NCI-H1048 (cell line): ENCODE measurements around the gene TRIM66.

Experiments used
- DNase-seq: peaks from one replicate; lab custom pipeline; 2025; lab: John Stamatoyannopoulos, UW

TRIM66 gene

DNA sequence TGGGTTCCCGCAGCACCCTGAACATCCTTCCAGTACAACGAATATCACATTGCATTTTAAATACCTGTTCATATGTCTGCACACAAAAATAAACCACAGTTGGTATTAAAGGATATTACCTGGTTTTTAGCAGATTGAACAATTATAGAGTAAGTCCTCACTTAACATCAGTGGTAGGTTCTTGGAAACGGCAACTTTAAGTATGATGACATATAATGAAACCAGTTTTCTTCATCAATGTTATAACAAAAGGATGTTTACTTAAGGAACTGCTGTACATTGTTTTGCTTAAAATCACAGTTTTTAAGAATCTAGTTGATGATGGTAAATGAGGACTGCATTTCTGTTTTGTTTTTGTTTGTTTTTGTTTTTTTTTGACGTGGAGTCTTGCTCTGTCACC, 28.0 kb downstream of the TRIM66 start:
- DNase-seq: no peak

DNA sequence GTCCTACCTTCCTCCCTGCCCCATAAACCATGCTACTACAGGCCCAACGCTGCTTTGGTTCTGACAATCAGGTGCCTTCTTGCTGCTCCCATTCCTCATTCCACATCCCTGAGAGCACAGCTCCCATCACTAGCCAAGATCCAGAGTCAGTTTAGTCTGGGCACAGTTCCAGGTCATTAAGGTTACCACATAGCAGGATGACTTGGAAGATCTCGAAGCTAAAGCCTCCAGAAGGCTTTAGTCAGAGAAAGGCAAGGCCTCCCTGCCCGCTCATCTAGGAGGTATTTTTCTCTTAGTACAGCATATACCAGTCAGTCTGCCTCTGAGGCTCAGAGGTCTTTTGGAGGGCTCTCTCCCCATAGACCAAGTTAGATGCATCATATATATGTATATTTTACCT, 30.3 kb downstream of the TRIM66 start:
- DNase-seq: no peak

GRCh38 chr11:8650401-8650990, 32.0 kb downstream of the TRIM66 start:
- no peak for DNase-seq

GRCh38 chr11:8649361-8649760, 33.1 kb downstream of the TRIM66 start:
- DNase-seq: no peak

DNA sequence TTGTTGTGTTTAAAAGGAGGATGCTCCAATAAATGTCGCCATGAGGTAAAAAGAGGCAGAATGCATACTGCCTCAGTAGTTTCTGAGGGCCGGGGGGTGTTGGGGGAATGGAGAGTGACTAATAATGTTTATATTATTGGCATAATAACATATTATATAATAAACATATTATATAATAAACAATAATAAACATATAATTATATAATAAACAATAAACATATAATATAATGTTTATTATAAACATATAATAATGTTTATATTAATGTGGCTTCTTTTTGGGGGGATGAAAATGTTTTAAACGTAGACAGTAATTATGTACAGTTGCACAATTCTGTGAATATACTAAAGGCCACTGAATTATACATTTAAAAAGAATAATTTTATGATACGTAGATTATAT, 35.6 kb downstream of the TRIM66 start:
- DNase-seq: no peak

DNA sequence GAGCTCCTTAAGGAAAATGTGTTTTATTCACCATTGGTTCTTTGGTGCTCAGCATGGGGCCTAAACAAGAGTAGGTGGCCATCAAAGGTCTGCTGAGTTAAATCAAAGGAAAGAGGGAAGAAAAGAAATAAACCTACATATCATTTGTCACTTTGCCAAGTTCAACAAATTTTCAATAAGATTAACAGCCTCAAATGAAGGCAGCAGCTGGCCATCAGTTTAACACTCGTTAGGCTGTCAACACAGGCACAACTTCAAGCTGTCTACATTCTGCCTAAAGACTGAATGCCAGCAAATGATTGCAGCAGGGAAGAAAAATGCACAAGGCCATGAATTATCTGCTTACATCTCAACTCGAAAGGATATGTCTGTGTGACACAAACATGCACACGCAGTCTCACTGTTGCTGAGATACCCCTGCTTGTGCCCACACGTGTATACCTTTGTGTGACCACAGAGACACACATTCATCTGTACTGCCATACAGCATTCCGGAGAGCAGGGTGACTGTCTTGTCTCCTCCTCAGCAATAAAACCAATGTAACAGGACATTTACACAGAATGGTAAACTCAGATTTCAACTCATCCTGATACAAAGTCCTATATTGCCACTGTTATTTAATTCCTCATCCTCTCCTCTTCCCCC, 40.1 kb downstream of the TRIM66 start:
- DNase-seq: no peak

GRCh38 chr11:8641332-8641731, 41.1 kb downstream of the TRIM66 start:
- no peak for DNase-seq

- no peak for DNase-seq
These were observed 42.1 kb downstream of the TRIM66 start for GRCh38 chr11:8640267-8640906.

DNA sequence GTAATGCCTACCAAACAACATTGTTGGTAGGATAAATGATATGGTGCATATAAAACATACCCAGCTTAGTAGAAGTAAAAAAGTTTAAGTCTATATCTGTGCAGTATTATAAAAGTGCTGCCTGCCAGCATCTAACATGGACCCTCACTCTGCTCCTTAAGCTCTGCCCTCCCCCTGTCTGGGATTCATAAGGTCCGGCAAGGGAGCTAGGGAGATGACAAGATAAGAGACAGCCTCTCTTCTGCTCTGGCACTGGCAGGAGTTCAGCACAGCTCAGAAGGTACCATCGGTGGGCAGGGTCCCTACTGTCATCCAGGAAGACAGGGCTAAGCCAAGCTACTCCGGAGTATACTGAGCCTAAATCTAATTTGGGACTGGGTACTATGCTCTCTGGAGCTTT, 42.8 kb downstream of the TRIM66 start:
- no peak for DNase-seq

DNA sequence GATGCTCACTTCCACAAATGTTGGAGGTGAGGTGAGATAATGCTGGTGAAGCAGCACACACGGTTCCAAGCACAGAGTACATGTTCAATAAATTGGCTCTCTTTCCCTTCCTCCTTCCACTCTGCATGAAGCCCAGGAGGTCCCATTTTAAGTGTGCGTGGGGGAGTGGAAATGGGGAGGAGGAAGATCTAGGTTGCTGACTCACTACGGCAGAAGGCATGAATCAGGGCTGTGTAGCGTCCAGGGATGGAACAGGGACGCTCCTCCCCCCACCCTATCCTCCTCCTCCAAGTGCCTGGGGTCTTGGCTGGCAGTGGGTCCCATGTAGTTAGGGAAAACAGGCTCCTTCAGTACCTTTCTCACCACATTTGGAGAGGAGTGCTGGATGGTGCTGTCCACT, 44.2 kb downstream of the TRIM66 start:
- no peak for DNase-seq

GRCh38 chr11:8636127-8636526, 46.3 kb downstream of the TRIM66 start:
- no peak for DNase-seq

DNA sequence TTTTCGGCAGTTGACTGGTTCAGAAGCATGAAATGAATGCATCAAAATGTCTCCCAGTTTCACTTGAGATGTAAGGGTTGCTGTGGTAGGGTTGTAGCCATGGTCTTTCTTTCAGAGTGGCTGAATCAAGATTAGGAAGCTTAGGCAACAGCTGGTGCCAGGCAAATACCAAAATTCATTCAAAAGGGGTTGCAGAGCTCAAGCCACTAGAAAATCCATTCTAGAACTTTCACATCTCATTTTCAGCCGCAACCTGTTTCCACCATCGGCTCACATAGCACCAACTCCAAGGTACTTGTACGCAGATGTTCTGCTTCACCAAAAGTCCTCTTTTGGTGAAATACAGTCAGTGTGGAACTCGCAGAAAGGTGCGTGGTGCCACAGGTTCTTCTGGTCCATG, 48.0 kb downstream of the TRIM66 start:
- no peak for DNase-seq

- DNase-seq: no peak
These were observed 50.9 kb downstream of the TRIM66 start for GRCh38 chr11:8631395-8632118.

GRCh38 chr11:8624698-8625097, 57.8 kb downstream of the TRIM66 start:
- DNase-seq: no peak

DNA sequence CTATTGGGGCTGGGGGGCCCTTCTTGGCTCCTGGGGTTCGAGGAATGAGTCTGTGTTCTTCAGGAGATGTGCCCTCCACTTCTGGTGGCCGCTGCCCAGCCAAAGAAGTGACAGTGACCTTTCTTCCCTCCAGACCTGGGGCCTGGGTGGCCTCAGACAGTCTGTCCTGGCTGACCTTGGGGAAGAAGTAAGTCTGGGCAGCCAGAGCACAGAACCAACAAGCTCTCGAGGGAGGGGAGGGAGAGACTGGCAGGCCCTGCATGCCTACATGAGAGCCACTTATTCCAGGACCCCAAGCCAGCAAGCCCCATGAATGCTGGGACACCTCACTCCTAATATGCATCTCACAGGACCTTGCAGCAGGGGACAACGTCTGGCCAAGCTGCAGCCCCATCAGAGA, 61.3 kb downstream of the TRIM66 start:
- no peak for DNase-seq

DNA sequence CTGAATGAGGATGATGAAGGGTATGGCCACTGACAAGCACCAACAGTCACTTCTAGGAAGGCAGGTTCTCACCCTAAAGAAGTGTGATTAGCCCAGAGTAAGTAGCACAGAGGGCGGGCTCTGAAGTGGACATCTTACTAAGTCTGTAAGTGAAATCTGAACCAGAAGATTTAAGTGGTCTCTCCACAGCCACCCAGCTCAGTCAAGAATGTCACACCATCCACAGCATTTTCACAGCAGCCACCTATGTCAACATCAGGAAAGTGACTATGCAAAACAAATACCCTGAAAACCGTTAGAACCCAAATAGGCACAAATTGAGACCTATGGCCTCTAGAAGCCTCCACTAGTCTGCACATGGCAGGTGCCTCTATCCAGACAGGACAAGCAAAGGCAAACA, 65.4 kb downstream of the TRIM66 start:
- no peak for DNase-seq

GRCh38 chr11:8615291-8616032, 67.0 kb downstream of the TRIM66 start:
- DNase-seq: no peak

DNA sequence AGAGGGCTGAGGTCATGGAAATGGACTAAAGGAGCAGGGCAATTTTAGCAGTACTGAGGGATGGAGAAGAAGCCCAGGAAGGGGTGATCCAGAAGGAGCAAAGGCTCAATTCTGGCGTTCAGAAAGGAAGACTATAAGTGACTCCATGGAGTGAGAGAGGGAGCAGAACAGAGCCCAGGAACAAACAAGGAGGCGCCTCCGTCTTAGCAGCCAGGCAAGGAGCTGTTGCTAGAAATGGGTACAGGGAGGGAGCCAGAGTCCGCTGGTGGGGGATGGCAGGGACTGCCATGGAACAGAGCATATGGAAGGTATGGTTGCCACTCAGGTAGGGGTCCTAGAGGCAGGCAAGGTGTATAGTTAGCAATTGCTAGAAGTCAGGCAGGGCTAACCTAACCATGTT, 68.0 kb downstream of the TRIM66 start:
- no peak for DNase-seq

- DNase-seq: no peak
These were observed 69.4 kb downstream of the TRIM66 start for GRCh38 chr11:8613036-8613435.

- no peak for DNase-seq
These were observed 69.9 kb downstream of the TRIM66 start for GRCh38 chr11:8612522-8612921.

DNA sequence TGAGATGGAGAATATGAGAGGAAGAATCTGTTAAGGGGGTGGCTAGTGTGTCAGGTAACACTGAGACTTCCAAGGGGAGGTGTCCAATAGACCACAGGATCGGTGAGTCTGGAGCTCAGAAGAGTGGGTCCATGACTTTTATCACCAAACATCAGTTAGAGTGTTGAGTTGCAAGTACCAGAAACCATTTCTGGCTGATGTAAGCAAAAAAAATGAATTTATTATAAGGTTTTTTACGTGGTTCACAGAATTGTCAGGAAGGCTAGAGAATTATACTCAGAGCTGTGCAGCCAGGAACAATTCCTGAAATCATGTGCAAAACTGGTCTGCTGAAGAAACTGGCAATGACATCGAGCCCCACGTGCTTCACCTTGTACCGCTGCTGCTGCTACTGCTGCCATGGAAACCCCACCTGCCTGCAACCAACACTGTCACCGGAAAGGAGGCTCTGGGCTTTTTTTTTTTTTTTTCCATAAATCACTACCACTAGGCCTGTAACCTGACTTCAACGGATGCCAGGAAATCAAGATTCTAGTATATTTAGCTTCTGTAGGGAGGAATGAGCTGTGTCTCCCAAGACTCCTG, 71.8 kb downstream of the TRIM66 start:
- DNase-seq: no peak

DNA sequence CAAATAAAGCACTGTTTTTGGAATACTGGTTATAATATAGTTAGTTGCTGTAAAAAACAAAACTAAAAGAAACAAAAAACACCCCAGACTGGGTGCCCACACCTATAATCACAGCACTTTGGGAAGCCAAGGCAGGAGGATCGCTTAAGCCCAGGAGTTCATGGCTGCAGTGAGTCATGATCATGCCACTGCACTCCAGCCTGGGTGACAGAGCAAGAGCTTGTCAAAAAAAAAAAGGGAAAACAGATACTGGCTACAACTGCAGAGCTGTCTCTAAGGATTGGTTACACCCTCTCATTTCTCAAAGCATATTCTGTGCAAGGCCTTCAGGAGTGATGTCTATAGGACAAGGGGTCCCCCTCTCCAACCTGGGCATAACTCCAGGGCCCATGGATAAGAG, 73.8 kb downstream of the TRIM66 start:
- no peak for DNase-seq
